ENCODE results near the gene GDF7.

Gene GDF7

GRCh38 chr2:20653695-20654534, 13.0 kb upstream of the GDF7 start:
- TF ChIP-seq CTCF (IDR thresholded peaks at IDR 0.05; ENCODE audit: low read depth, low read length), result no peak

DNA sequence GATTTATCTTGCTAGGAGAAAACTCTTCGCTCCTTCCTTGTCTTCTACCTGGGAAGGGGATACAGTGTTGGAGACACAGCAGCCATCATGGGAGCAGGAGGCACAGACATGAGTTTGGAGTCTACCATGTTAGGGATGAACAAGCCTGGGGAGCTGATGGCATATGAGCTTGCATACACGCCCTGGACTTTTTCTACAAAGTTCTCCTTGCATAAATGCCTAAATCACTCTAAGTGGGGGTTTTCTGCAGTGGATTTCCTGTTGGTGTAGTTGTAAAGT, 12.5 kb upstream of the GDF7 start:
- TF ChIP-seq CTCF (IDR thresholded peaks at IDR 0.05; ENCODE audit: low read depth, low read length), result no peak
- H3K4me3 ChIP-seq (ENCODE audit: low read depth, low read length), result no peak overlapping the region

More at GRCh38 chr2:20653695-20654534, 13.0 kb upstream of the GDF7 start:
- H3K4me3 ChIP-seq (ENCODE audit: low read depth, low read length), result no peak overlapping the region

GRCh38 chr2:20656561-20656960, 10.4 kb upstream of the GDF7 start:
- TF ChIP-seq CTCF (IDR thresholded peaks at IDR 0.05; ENCODE audit: low read depth, low read length), result no peak
- no peak overlapping the region for H3K4me3 ChIP-seq (ENCODE audit: low read depth, low read length)

GRCh38 chr2:20657522-20658235, 9.3 kb upstream of the GDF7 start:
- H3K4me3 ChIP-seq (ENCODE audit: low read depth, low read length), result no peak overlapping the region
- no peak for TF ChIP-seq CTCF (IDR thresholded peaks at IDR 0.05; ENCODE audit: low read depth, low read length)

GRCh38 chr2:20660506-20661420, 6.2 kb upstream of the GDF7 start:
- no peak overlapping the region for H3K4me3 ChIP-seq (ENCODE audit: low read depth, low read length)
- no peak for TF ChIP-seq CTCF (IDR thresholded peaks at IDR 0.05; ENCODE audit: low read depth, low read length)

- peak; percentile 95 for TF ChIP-seq CTCF (IDR thresholded peaks at IDR 0.05; ENCODE audit: low read depth, low read length)
Measured at GRCh38 chr2:20661421-20662307, 5.3 kb upstream of the GDF7 start.

More at GRCh38 chr2:20661421-20662307, 5.3 kb upstream of the GDF7 start:
- H3K4me3 ChIP-seq (ENCODE audit: low read depth, low read length), result no peak overlapping the region
